Fibroblast of skin of left biceps (primary cell): Measurements from ENCODE around the gene GRHL3.

ENCODE experiments used
- DNase-seq, 2 experiments: peaks; one replicate each; pipeline ENCODE4 v3.0.0-alpha.2; 2013; ENCODE audit warnings: low read depth in 2 of 2

Gene GRHL3

GRCh38 chr1:24343412-24344089 is 24.4 kb downstream of the GRHL3 start:
- no peak for DNase-seq

GRCh38 chr1:24344090-24344742 is 25.1 kb downstream of the GRHL3 start:
- no peak for DNase-seq

GRCh38 chr1:24345334-24345733 is 26.2 kb downstream of the GRHL3 start:
- no peak for DNase-seq

- DNase-seq, result no peak
Observed at GRCh38 chr1:24347159-24347934, 28.2 kb downstream of the GRHL3 start.

GRCh38 chr1:24348196-24348595 is 29.0 kb downstream of the GRHL3 start:
- DNase-seq, result no peak

GRCh38 chr1:24349891-24350290 is 30.7 kb downstream of the GRHL3 start:
- no peak for DNase-seq

- DNase-seq, result no peak
Observed at GRCh38 chr1:24351247-24351646, 32.1 kb downstream of the GRHL3 start.

GRCh38 chr1:24351918-24352627 is 32.9 kb downstream of the GRHL3 start:
- no peak for DNase-seq

- no peak for DNase-seq
Observed at GRCh38 chr1:24353292-24353891, 34.2 kb downstream of the GRHL3 start.

DNA sequence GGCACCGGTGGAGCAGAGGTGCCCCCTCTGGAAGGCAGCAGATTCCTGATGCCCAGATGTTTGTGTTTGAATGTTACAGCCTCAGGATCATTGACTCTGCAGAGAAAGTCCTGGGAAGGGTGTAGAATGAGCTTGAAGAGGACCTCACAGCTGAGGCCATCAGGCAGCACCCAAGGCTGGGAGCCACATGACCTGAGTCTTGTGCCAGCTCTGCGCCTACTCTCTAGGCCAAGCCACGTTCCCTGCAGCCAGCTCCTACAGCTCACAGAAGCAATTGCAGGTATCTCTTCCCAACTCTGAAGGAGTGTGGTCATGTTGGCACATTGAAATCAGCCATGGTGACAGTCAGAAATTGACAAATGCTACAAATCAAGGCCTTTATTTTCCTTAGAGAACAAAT is 36.3 kb downstream of the GRHL3 start:
- no peak for DNase-seq

- no peak for DNase-seq
Observed at GRCh38 chr1:24357038-24357437, 37.9 kb downstream of the GRHL3 start.

DNA sequence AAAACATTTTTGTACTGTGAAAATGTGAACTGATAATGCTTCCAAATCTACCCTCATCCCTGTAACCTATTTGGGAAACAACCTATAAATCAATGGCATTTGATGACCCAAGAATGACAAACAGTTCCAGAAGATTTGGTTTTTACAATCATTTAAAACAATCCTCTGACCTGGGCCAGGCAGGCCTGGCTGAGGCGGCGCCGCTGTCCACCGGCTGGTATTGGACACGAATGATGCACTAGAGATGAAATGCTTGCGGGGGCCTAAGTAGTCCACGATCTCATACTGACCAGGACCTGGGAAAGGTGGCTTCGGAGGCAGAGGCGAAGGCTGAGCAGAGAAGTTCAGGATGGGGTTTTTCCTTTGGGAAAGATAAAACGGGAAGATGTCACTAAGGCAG is 41.5 kb downstream of the GRHL3 start:
- no peak for DNase-seq

GRCh38 chr1:24361811-24362210 is 42.7 kb downstream of the GRHL3 start:
- DNase-seq, result no peak

- DNase-seq, result no peak
Observed at GRCh38 chr1:24362396-24362795, 43.2 kb downstream of the GRHL3 start.

DNA sequence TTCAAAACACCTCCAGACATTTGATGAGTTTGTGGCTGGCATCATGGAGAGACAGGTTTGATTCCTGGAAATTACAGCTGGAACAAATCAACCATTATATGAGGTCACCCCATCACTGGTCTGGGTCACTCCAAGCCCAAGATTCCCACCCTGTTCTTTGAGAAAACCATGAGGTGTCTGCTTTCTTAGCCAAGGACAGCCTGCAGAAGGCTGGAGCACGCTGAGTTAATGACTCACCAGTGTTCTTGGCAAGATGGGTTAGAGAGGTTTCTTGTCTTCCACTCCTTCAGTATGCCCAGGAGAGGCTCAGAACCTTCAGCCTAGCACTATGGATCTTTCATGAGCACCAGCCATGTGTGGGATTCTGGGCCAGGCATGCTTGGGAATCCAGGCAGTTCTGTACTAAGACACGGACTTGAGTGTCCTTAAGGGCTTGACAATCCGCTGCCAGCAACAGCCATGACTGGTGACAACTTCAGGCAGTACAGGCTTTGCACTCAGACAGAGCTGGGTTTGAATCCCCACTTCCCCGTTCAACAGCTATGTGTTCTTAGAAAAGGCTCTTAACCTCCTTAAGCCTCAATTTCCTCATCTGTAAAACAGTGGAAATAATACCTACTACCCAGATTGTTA is 43.9 kb downstream of the GRHL3 start:
- DNase-seq, result peak; percentile 65 to 67

DNA sequence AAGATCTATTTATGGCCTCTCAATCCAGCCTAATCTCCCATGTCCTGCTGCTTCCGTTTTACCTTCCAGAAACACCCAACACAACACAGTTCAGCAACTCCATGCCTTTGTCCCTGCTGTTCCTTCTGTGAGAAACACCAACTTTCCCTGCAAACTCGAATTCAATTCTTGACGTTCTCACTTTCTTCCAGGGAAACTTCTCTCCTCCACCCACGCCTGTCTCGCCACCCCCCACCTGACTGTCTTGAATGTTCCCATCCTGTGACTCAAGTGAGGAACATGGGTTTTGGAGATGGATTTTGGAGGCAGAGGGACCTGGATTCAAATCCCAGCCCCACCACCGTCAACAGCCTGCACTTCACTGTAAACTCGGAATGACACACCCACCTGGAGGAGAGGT is 44.8 kb downstream of the GRHL3 start:
- DNase-seq, result no peak

DNA sequence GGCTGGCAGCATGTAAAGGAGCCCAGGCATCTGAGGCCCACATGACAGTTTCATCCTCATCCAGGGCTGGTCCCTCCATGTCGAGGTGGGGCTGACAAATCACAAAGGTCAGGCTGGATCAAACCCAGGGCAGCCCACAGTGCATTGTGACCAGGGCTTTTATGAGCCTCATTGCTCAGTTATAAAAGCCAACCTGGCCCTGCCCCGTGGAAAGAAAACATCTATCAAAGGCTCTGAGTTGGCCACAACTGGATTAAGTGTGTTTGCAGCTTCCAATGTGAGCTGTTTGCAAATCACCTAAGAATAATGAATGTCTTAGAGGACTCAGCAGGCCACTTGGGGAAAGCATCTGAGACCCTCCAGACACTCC is 45.4 kb downstream of the GRHL3 start:
- DNase-seq, result no peak

GRCh38 chr1:24364975-24365678 is 46.0 kb downstream of the GRHL3 start:
- peak; percentile 50 to 53 for DNase-seq

DNA sequence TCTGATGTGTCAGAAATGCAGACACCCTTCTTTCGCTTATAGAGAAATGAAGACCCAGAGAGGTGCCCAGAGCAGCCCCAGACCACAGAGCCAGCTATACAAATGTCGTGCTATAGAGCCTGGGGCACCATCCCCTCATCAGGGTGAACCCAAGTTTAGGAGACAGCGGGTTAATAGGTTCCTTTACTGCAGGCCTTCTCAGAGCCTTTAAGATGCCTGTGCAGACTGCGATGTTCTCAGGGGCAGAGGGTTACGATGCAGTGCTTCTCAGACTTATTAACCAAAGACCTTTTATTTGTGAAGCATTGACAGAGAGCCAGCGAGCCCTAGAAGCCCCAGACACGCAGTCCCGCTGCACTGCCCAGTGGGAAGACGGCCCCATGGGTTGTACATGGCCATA is 47.5 kb downstream of the GRHL3 start:
- DNase-seq, result no peak

- DNase-seq, result no peak
Observed at GRCh38 chr1:24369199-24369598, 50.0 kb downstream of the GRHL3 start.

GRCh38 chr1:24369801-24370200 is 50.6 kb downstream of the GRHL3 start:
- no peak for DNase-seq
